Measurements from ENCODE around the gene ABCF3. TPM values are rescaled to one million over a fixed set of nuclear protein-coding genes. Genes with fewer than 3 reads are reported as not detected.

Gene ABCF3
- total RNA-seq, 6 experiments from 2014 or later = 33.7 to 40.6 (median 38.5) TPM

GRCh38 chr3:184164648-184165330, 21.2 kb upstream of the ABCF3 start:
- DNase-seq = no peak
- TF ChIP-seq POLR2A (IDR thresholded peaks at IDR 0.05) (no peak), CTCF (IDR thresholded peaks at IDR 0.05) (no peak)
- Histone ChIP-seq H3K4me1 (peaks cover 0 to 4% (median 0%) of the 10 kb centered on the region in 4 donors), H3K36me3 (peaks cover 7 to 46% (median 15%) of the 10 kb centered on the region in 4 donors), H3K27ac (no peak overlapping the region), H3K9me3 (no peaks in the 10 kb centered on the region), H3K4me3 (no peak overlapping the region), H3K27me3 (no peaks in the 10 kb centered on the region)
- intact Hi-C loops (cut with DNase I) = loop anchor here in 1 of 2 donors (10.0 kb wide), 1 partner anchor 140 kb away; no protein-coding TSS in a partner anchor
- 100% methylated on average over 5 of the region's 16 CpGs for WGBS (ENCODE audit: insufficient coverage, low coverage, low lambda C conversion rate, missing lambda C conversion rate)
- ATAC-seq = no peak

- TF ChIP-seq CTCF (IDR thresholded peaks at IDR 0.05) (no peak), POLR2A (IDR thresholded peaks at IDR 0.05) (no peak)
- no peaks in the 10 kb centered on the region for H3K27me3 ChIP-seq
- H3K4me1 ChIP-seq = no peaks in the 10 kb centered on the region
- H3K36me3 ChIP-seq = peaks cover 7 to 52% (median 16%) of the 10 kb centered on the region in 4 donors
- no peaks in the 10 kb centered on the region for H3K9me3 ChIP-seq
- ATAC-seq (no peak), DNase-seq (no peak)
- no peak overlapping the region for H3K27ac ChIP-seq
- intact Hi-C loops (cut with DNase I) = loop anchor here in 1 of 2 donors (10.0 kb wide), 1 partner anchor 139 kb away; no protein-coding TSS in a partner anchor
- 100% methylated on average over 2 of the region's 3 CpGs for WGBS (ENCODE audit: insufficient coverage, low coverage, low lambda C conversion rate, missing lambda C conversion rate)
- no peak overlapping the region for H3K4me3 ChIP-seq
Measured at GRCh38 chr3:184165543-184165942, 20.5 kb upstream of the ABCF3 start.

- intact Hi-C loops (cut with DNase I) = loop anchor here in 1 of 2 donors (10.0 kb wide), 1 partner anchor 138 kb away; no protein-coding TSS in a partner anchor
- Histone ChIP-seq H3K27me3 (no peaks in the 10 kb centered on the region), H3K9me3 (no peaks in the 10 kb centered on the region), H3K4me1 (no peaks in the 10 kb centered on the region), H3K4me3 (no peak overlapping the region), H3K27ac (no peak overlapping the region), H3K36me3 (peaks cover 8 to 63% (median 22%) of the 10 kb centered on the region in 4 donors)
- WGBS (ENCODE audit: insufficient coverage, low coverage, low lambda C conversion rate, missing lambda C conversion rate) = no CpG with 5 or more reads among the region's 6 CpGs
- ATAC-seq = no peak
- no peak for DNase-seq
- TF ChIP-seq POLR2A (IDR thresholded peaks at IDR 0.05) (no peak), CTCF (IDR thresholded peaks at IDR 0.05) (no peak)
Measured at GRCh38 chr3:184166671-184167070, 19.3 kb upstream of the ABCF3 start.

GRCh38 chr3:184167786-184168185, 18.2 kb upstream of the ABCF3 start:
- H3K4me1 ChIP-seq = no peaks in the 10 kb centered on the region
- no peaks in the 10 kb centered on the region for H3K9me3 ChIP-seq
- WGBS (ENCODE audit: insufficient coverage, low coverage, low lambda C conversion rate, missing lambda C conversion rate) = no CpG with 5 or more reads among the region's 8 CpGs
- TF ChIP-seq CTCF (IDR thresholded peaks at IDR 0.05) (no peak), POLR2A (IDR thresholded peaks at IDR 0.05) (no peak)
- no peak for DNase-seq
- no peak overlapping the region for H3K4me3 ChIP-seq
- H3K27me3 ChIP-seq = no peaks in the 10 kb centered on the region
- intact Hi-C loops (cut with DNase I) = loop anchor here in 1 of 2 donors (10.0 kb wide), 1 partner anchor 137 kb away; no protein-coding TSS in a partner anchor
- no peak for ATAC-seq
- no peak overlapping the region for H3K27ac ChIP-seq
- H3K36me3 ChIP-seq = peaks cover 8 to 65% (median 20%) of the 10 kb centered on the region in 4 donors

Measured in right lobe of liver (tissue), 6 donors.